ENCODE measurements around the gene UNC13D. TPM values are rescaled to one million over a fixed set of nuclear protein-coding genes. Genes with fewer than 3 reads are reported as not detected.

The UNC13D gene
- total RNA-seq, 1 experiment from 2014 or later, result 0.06 TPM

- DNase-seq (ENCODE audit: low read depth), result peak; percentile 7
These were observed 6.9 kb upstream of the UNC13D start for GRCh38 chr17:75850928-75851692.

GRCh38 chr17:75849724-75850123, 5.5 kb upstream of the UNC13D start:
- no peak for DNase-seq (ENCODE audit: low read depth)

DNA sequence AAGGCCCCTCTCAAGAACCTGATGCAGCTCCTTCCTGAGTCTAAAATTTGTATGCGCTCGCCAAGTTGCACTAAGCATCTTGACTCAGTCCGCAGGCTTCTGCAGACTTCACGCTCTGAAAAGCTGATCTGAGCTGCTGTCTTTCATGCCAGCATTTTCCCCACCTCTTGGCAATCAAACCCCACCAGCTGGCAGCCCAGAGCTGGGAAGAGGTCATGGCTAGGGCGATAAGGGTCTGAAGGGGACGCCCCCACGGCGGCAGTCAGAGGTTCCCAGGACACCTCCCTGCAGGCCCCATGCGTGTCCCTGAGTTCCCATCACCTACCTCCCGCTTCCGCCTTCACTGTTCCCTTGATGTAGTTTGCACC, 5.1 kb upstream of the UNC13D start:
- no peak for DNase-seq (ENCODE audit: low read depth)

DNA sequence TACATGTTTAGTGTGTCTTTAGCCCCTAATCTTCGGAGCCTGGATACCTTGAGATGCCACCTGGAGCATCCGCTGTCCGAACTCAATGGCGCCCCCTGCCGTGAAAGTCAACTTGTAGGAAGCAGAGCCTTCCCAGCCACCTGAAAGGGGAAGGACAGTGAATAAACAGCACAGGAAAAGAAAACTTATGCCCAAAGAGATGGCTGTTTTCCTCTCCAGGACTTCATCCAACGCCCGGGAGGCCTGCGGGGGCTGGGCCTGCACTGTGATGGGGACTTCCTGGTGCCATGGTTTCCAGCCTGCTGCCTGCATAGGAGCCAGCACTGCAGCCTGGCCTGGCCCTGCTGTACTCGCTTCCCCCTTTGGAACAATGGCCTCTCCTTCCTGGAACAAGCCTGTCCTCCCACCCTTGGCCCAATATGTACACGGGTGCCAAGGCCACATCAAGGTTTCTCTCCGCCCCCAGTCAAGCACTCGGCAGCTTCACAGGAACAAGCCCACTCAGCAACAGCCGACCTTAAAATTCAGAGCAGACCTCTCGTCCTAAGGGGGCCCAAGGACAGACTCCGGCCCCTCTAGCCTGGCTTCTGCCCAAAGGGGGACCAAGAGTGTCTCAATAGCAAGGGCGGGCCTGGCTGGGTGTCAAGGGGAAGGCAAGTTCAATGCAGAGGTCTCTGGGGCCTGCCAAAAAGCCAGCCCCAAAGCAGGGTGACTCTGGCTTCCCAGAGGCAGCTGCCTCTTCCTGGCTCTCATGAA, 4.5 kb upstream of the UNC13D start:
- DNase-seq (ENCODE audit: low read depth), result peak; percentile 65

GRCh38 chr17:75847614-75848522, 3.7 kb upstream of the UNC13D start:
- DNase-seq (ENCODE audit: low read depth), result peak; percentile 2

DNA sequence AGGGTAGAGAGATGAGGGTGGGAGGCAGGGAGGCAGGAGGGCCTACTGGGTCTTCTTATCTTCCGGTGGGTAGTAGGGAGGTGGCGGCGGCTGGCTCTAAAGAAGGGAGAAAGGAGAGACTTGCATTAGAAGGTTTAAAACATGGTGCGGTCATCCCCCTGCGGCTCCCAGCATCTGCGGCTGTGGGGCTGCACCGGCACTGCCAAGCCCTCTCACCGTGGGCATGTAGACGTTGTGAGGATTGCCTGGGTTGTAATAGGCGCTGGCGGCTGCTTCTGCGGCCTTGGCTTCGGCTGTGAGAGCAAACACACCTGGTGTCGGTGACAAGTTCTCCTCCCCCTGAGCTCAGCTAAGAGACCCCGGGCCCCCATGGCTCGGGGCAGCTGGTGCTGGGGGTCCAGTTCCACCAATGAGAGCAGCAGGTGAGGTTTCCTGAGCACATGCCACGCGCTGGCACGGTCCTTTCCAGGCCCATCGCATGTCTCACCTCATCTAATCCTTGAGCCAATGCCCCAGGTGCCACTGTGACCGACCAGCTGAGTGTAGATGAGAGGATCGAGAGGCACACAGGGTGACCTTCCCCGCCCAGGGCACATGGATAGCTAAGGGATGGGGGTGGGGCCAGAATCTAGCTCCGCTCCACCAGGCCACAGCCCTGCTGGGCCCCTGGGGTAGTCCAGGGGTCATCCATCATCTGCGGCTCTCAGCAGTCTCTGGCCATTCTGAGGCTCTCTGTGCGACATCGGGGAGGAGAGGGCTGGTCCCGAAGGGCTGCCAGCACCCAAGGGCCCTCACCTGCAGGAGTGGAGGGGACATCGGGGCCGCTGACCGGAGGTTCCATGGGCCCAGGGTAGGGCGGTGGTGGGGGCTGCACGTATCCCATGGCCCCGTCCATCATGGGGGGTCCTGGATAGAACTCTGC, 2.7 kb upstream of the UNC13D start:
- DNase-seq (ENCODE audit: low read depth), result peak; percentile 0

GRCh38 chr17:75845933-75846691, 1.9 kb upstream of the UNC13D start:
- DNase-seq (ENCODE audit: low read depth), result peak; percentile 2

DNA sequence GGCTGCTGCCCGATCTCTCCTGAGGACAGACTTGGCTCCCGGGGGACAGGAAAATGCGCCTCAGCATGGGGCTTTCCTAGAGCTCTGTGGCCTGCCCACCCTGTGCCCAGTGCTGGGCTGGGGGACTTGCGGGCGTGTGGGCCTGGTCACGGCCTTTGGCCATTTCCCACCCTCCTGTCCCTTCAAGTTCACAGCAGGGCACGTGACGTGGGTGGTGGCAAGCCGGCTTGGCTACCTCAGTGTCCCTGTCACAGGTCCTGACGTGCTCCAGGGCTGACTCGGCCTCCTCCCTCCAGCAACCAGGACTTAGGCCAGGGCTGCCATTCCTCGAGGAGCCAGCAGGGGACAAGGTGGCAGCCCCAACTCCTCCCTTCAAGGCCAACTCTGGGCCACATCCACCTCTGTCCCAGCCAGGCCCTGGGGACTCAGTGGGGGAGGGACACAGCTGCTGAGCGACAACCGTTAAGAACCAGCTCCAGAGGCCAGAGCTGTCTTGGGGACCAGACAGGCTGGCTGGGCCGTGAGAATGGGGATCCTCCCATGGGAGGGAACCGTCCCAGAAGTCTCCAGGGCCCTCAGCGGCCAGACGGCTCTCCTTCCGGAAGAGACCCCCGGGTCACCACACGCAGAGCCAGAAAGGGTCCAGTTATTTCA, 981 bp upstream of the UNC13D start:
- DNase-seq (ENCODE audit: low read depth), result peak; percentile 81

- DNase-seq (ENCODE audit: low read depth), result peak; percentile 49
These were observed 390 bp upstream of the UNC13D start for GRCh38 chr17:75844530-75845057.

DNA sequence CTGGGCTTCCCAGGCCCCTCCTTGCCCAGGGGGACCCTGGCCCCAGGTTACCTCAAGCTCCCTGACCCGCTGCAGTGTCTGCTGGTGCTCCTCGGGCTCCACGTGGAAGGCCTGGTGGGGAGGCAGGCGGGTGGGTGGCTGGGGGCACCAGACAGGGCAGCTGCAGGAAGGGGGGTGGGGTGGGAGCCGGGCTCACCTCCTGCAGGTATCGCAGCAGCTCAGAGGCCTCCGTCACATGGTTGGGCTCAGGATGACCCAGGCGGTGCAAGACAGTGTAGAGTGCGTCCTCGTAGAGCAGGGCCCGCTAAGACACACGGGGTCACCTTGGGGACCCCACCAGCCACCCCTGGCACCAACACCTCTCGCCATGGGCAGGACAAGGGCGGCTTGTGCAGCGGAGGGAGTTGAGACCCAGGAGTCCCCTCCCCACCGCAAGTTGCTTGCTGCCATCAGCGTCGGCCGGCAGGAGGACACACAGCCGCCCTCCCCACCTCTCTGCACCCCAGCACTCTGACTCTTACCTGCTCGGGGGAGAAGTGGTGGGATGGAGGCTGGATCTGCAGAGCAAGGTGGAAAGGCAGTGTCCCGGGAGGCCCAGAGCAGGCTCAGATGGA, 1.1 kb downstream of the UNC13D start:
- no peak for DNase-seq (ENCODE audit: low read depth)

GRCh38 chr17:75842411-75842810, 1.8 kb downstream of the UNC13D start:
- no peak for DNase-seq (ENCODE audit: low read depth)

GRCh38 chr17:75840799-75841164, 3.4 kb downstream of the UNC13D start:
- DNase-seq (ENCODE audit: low read depth), result no peak

- DNase-seq (ENCODE audit: low read depth), result no peak
These were observed 4.0 kb downstream of the UNC13D start for GRCh38 chr17:75839942-75840798.

DNA sequence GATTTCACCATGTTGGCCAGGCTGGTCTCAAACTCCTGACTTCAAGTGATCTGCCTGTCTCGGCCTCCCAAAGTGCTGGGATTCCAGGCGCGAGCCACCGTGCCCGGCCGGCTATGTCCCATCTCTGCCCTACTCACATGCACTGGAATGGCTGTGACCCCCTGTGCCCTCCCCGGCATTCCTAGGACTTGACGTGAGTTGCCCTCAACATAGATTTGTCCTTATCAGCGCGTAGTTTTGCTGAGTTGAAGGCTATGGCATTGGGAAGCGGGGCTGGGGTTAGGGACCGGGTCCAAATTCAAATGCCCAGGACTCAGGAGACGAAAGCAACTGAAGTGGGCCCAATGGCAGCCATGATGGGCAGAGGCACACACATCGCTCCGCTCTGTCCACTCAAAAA, 5.8 kb downstream of the UNC13D start:
- DNase-seq (ENCODE audit: low read depth), result no peak

DNA sequence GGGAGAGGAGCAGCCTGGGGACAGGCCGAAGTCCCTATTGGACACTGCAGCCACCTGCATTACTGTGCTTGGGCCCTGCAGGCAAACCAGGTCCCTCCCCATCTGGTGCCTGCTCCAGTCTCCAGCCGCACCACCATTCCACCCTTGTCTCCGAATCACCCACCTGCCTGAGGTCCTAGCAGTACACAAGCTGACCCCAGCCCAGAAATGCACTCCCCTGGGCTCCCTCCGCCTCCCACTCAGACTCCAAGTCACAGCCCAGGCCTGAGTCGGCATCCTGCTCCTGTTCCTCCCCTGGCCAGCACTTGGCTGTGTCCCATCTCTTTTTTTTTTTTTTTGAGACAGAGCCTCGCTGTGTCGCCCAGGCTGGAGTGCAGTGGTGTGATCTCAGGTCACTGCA, 6.3 kb downstream of the UNC13D start:
- no peak for DNase-seq (ENCODE audit: low read depth)

GRCh38 chr17:75836605-75837004, 7.6 kb downstream of the UNC13D start:
- no peak for DNase-seq (ENCODE audit: low read depth)

- DNase-seq (ENCODE audit: low read depth), result no peak
These were observed 8.6 kb downstream of the UNC13D start for GRCh38 chr17:75835654-75835987.

DNA sequence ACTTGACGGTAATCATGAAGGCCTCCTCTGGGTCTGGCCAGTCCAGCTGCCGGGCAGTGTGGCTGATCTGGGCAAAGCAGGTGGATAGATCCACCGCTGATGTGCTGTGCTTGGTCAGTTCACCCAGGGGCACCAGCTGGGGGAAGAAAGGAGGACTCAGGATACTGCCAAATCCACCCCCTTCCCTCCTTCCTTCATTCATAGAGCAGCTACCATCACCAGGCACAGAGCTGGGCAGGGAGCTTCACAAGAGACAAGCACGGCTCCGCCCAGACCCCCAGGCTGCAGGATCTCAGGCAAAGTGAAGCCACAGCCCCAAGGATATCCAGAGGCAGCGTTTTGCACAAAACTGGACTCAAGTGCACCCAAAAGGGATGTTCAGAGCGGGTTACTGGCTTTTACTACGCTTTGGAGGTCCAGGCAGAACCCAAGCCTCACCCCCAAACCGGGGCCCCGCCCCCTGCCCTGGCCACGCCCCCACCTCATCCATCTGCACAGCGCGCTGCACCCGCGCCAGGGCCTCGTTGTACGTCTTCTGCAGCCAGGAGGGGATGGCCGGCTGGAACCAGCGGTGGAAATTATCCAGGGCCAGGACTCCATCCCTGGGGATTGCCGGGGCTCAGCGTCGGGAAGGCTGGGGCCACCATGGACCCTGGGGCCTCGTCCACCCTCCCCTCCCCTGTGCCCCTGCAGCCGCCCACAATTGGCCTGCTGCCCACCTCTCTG, 9.1 kb downstream of the UNC13D start:
- no peak for DNase-seq (ENCODE audit: low read depth)
